C4-2B (cell line): ENCODE data around the gene SLC2A3.

Experiments used
- H3K27ac ChIP-seq: fragments of 450-650 bp; 2 replicates; pipeline ENCODE4 v1.5.1; 2017
- ZFX ChIP-seq: fragments of 450-650 bp; IDR thresholded peaks from 2 replicates; pipeline ENCODE4 v1.6.1; 2017
- TF ChIP-seq, protein P1 (sequence below): fragments of 450-650 bp; conservative IDR thresholded peaks from 2 replicates; pipeline ENCODE4 v1.5.1; 2017; ENCODE audit warnings: mild to moderate bottlenecking

The SLC2A3 gene

DNA sequence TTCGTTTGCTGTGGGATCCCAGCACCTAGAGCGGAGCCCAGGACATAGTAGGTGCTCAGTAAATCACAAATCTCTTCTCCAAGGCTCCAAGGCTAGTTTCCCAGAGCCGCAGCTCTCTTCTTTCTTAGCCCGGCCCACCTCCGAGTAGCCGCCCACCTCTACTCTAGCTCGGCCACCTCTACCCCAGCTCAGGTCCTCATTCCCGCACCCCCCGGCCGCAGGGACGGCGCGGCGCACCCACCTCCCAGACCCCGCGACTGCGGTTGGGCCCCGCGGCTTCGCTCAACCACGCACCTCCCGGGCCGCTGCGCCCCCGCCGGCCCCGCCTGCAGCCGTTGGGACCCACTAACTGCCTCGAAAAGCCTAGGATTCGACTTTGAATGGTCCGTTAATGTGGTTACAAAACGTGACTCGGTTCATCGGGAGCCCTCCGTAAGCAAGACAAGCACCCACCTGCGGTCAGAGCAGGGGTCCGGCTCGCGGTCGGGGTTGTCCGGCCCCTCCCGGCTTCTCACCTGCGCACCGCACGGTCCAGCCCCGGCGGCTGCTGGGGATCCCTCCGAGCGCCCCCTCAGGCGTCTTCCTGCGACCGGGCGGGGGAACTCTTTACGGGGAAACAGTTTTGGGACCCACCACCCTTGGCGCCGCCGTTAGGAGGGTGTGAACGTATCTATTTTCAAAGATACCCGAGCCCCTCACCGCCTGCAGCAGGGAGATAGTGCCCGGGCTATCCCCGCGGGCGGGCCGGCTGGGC, 63.2 kb downstream of the SLC2A3 start, which contains the start of gene SLC2A14:
Gene SLC2A14, minus strand, starts transcription at position 350 of the 754 bp plus-strand sequence. CDS start 3,035 bp downstream, outside the sequence.
- no peak within 1 kb of the TSS for H3K27ac ChIP-seq
- TF ChIP-seq, protein P1, sequence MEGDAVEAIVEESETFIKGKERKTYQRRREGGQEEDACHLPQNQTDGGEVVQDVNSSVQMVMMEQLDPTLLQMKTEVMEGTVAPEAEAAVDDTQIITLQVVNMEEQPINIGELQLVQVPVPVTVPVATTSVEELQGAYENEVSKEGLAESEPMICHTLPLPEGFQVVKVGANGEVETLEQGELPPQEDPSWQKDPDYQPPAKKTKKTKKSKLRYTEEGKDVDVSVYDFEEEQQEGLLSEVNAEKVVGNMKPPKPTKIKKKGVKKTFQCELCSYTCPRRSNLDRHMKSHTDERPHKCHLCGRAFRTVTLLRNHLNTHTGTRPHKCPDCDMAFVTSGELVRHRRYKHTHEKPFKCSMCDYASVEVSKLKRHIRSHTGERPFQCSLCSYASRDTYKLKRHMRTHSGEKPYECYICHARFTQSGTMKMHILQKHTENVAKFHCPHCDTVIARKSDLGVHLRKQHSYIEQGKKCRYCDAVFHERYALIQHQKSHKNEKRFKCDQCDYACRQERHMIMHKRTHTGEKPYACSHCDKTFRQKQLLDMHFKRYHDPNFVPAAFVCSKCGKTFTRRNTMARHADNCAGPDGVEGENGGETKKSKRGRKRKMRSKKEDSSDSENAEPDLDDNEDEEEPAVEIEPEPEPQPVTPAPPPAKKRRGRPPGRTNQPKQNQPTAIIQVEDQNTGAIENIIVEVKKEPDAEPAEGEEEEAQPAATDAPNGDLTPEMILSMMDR = no peak
- TF ChIP-seq ZFX = no peak

DNA sequence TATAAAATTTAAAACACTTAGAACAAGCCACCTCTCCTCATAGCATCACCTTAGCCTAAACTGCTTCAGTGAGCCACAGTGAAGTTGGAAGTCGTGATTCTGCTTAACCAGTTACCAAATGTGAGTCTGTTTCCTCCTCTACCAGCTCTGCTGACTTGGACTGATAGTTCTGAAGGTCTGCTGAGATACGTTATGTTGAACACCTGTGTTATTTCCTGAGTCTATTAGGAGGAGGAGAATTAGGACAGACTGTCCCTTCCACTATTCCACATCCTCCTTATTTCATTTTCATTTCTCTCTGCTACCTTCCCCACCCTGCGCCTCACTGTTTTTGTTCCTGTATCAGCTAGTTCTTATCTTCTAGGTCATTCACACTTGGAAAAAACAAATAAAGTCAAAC, 65.7 kb downstream of the SLC2A3 start:
- H3K27ac ChIP-seq = no peak overlapping the region
- no peak for TF ChIP-seq ZFX
- TF ChIP-seq, protein P1 = no peak
